ENCODE results near the gene MC1R. TPM values are rescaled to one million over a fixed set of nuclear protein-coding genes. Genes with fewer than 3 reads are reported as not detected.
A peak's percentile ranks its signal among the peaks of the same experiment; 100 is the strongest.
"Not testable (repeated sequence)": the region's sequence is repeated elsewhere in the genome, so short reads cannot be mapped to it uniquely, and the experiment has no call there.

Gene MC1R
- total and polyA plus RNA-seq, 5 experiments from 2014 or later: 0.63 to 10.3 (median 10.2) TPM; not detected in 2

- peaks cover 0 to 27% (median 4%) of the 10 kb centered on the region in 3 donors for H3K36me3 Mint-ChIP-seq
- DNase-seq (no peak), ATAC-seq (no peak)
- peak overlapping the region in 2 of 10 donors; percentile 7 to 34 for H3K27ac Mint-ChIP-seq
- POLR2A ChIA-PET: no interaction called here
- H3K4me3 Mint-ChIP-seq: no peak overlapping the region
- H3K27me3 Mint-ChIP-seq: no peaks in the 10 kb centered on the region
- no peaks in the 10 kb centered on the region for H3K9me3 Mint-ChIP-seq
- peaks cover 8 to 25% (median 8%) of the 10 kb centered on the region in 4 donors for H3K4me1 Mint-ChIP-seq
Measured at GRCh38 chr16:89911375-89911774, 7.3 kb upstream of the MC1R start.

DNA sequence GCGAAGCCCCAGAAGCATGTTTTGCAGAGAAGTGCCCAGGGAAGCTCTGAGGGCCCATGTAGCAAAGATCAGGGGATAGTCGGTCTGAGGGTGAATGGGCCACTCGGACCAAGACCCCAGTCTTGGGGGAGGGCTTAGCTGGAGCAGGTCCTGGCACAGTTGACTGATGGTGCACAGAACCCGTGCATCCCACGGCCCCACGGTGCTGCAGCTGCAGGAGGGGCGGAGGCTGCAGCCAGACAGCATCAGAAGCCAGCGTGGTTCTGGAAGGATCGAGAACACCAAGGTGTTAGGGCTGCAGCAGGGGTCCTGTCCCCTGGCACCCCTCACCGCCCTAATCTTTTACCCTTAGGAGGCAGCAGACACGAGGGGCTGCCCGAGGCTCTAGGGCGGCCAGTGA lies 6.5 kb upstream of the MC1R start:
- POLR2A ChIA-PET: no interaction called here
- Mint-ChIP-seq H3K9me3 (no peaks in the 10 kb centered on the region), H3K4me1 (peaks cover 8 to 30% (median 9%) of the 10 kb centered on the region in 4 donors), H3K4me3 (peak overlapping the region in 1 of 10 donors; percentile 26), H3K27ac (no peak overlapping the region), H3K36me3 (peaks cover 0 to 23% (median 0%) of the 10 kb centered on the region in 3 donors), H3K27me3 (no peaks in the 10 kb centered on the region)
- DNase-seq (no peak), ATAC-seq (no peak)

DNA sequence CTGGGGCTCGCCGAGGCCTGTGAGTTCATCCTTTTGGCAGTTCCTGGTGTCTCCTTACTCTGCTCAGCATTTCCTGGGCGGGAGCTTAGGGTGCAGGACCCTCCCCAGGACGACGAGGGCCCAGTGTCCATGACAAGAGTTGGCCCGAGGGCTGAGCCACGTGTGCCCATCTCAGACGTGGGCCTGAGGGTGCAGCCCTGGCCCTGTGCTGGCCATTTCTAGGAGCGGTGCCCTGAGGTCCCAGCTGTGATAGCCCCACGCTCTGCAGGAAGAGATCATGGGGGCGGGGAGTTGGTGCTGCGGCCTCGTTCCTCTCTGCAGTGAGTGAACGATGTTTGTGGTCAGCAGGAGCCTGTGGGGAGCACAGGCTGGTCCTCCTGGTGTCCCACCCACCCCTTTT lies 6.0 kb upstream of the MC1R start:
- peak overlapping the region in 1 of 10 donors; percentile 18 for H3K4me3 Mint-ChIP-seq
- POLR2A ChIA-PET: no interaction called here
- H3K9me3 Mint-ChIP-seq: no peaks in the 10 kb centered on the region
- peak overlapping the region in 1 of 10 donors; percentile 49 for H3K27ac Mint-ChIP-seq
- no peak for DNase-seq
- peaks cover 0 to 23% (median 0%) of the 10 kb centered on the region in 3 donors for H3K36me3 Mint-ChIP-seq
- H3K27me3 Mint-ChIP-seq: no peaks in the 10 kb centered on the region
- ATAC-seq: no peak
- H3K4me1 Mint-ChIP-seq: peaks cover 8 to 34% (median 11%) of the 10 kb centered on the region in 4 donors

- no peak overlapping the region for H3K4me3 Mint-ChIP-seq
- peak overlapping the region in 4 of 10 donors; percentile 4 to 25 (median 16) for H3K27ac Mint-ChIP-seq
- peaks cover 0 to 2% (median 0%) of the 10 kb centered on the region in 5 donors for H3K27me3 Mint-ChIP-seq
- POLR2A ChIA-PET: interaction anchor here (0.6 kb wide), 1 partner anchor 800 kb away, joined by 3 read pairs; no protein-coding TSS in a partner anchor
- H3K9me3 Mint-ChIP-seq: no peaks in the 10 kb centered on the region
- peaks cover 0 to 20% (median 0%) of the 10 kb centered on the region in 3 donors for H3K36me3 Mint-ChIP-seq
- peaks cover 12 to 41% (median 21%) of the 10 kb centered on the region in 4 donors for H3K4me1 Mint-ChIP-seq
- ATAC-seq (no peak), DNase-seq (no peak)
Measured at GRCh38 chr16:89913408-89914387, 5.0 kb upstream of the MC1R start.

DNA sequence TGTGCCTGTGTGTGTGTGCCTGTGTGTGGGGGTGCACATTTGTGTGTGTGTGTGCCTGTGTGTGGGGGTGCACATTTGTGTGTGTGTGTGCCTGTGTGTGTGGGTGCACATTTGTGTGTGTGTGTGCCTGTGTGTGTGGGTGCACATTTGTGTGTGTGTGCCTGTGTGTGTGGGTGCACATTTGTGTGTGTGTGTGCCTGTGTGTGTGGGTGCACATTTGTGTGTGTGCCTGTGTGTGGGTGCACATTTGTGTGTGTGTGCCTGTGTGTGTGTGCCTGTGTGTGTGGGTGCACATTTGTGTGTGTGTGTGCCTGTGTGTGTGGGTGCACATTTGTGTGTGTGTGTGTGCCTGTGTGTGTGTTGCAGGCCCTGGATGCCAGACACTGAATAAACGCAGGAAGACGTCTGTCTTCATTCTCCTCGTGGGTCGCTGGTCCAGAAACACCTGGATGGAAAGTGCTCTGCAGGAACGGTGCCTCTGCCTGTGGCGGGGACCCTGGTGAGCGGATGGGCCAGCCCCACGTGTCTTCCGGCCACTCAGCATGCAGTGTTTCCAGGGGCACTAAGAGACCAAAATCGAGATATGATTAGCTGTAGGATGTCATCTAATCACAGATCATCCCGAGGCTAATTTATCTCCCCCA lies 3.9 kb upstream of the MC1R start:
- not testable (repeated sequence) for ATAC-seq, H3K9me3 Mint-ChIP-seq, H3K27me3 Mint-ChIP-seq, DNase-seq, H3K4me3 Mint-ChIP-seq
- Mint-ChIP-seq H3K4me1 (peaks cover 14 to 48% (median 27%) of the 10 kb centered on the region in 4 donors), H3K27ac (peak overlapping the region in 1 of 10 donors; percentile 59), H3K36me3 (peaks cover 0 to 13% (median 0%) of the 10 kb centered on the region in 3 donors)
- POLR2A ChIA-PET: interaction anchor here (1.1 kb wide), 1 partner anchor 8 kb away, joined by 3 read pairs; no protein-coding TSS in a partner anchor

DNA sequence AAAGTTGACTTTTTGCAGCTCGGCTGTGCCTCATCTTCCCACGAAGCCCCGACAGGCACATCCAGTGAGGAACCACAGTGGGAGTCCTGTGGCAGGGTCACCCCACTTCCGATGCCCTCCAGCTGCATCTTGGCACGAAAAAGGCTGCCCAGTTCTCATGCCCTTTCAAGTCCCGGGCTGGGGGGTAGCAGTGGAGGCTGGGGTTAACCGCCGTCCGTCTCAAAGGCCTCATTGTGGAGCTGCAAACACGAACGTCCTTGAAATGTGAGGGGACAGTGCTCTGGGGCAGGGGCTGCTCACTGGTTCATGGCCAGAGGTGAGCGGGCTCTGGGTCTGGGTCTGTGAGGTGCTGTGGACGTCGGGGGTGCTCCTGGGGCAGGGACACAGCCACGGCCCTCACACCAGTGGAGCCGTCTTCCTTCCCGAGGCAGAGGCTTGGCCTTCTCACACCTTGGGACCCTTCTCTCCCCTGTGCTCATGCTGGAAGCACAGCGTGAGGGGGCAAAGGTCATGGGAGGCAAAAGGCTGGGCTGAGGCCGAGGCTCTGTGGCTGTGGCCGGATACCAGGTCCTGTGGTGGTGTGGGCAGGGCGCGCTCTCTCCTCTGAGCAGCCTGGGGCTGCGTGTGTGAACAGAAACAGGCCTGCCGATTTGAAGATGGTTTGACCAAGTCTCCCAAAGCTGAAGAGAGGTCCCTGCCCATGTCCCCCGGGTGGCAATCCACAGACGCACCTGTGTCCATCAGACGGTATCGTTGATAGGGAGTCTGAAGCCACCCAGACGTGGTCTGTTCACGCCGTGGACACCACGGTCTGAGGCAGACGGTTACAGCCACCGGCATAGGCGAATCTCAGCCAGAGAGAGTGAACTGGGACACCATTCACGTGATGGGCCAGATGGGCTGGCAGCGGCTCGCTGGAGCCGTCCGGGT lies 3.1 kb upstream of the MC1R start:
- Mint-ChIP-seq H3K9me3 (no peaks in the 10 kb centered on the region), H3K27me3 (peaks cover 3 to 10% (median 7%) of the 10 kb centered on the region in 5 donors), H3K4me3 (peak overlapping the region in 2 of 10 donors; percentile 30 to 45), H3K27ac (no peak overlapping the region), H3K4me1 (peaks cover 19 to 48% (median 30%) of the 10 kb centered on the region in 4 donors), H3K36me3 (peaks cover 0 to 9% (median 0%) of the 10 kb centered on the region in 3 donors)
- POLR2A ChIA-PET: interaction anchor here (0.6 to 1.1 kb wide), 3 partner anchors 9 to 376 kb away, joined by 3 to 6 read pairs (median 4); no protein-coding TSS in a partner anchor
- ATAC-seq (no peak), DNase-seq (no peak)

- H3K27ac Mint-ChIP-seq: peak overlapping the region in 4 of 10 donors; percentile 8 to 86 (median 40)
- H3K27me3 Mint-ChIP-seq: peaks cover 4 to 28% (median 10%) of the 10 kb centered on the region in 5 donors
- POLR2A ChIA-PET: interaction anchor here (0.6 to 1.6 kb wide), 6 partner anchors 9 to 195 kb away, joined by 3 to 5 read pairs (median 3); no protein-coding TSS in a partner anchor
- no peaks in the 10 kb centered on the region for H3K9me3 Mint-ChIP-seq
- DNase-seq (peak; percentile 49 to 88 (median 70)), ATAC-seq (peak; percentile 75 to 80)
- H3K4me3 Mint-ChIP-seq: peak overlapping the region; percentile 63 to 88 (median 75)
- H3K4me1 Mint-ChIP-seq: peaks cover 24 to 65% (median 46%) of the 10 kb centered on the region in 4 donors
- no peaks in the 10 kb centered on the region for H3K36me3 Mint-ChIP-seq
Measured at GRCh38 chr16:89917773-89918452, 749 bp upstream of the MC1R start.

GRCh38 chr16:89919535-89920406 lies 1.1 kb downstream of the MC1R start:
- H3K4me1 Mint-ChIP-seq: peaks cover 18 to 58% (median 44%) of the 10 kb centered on the region in 4 donors
- peaks cover 4 to 34% (median 17%) of the 10 kb centered on the region in 5 donors for H3K27me3 Mint-ChIP-seq
- no peaks in the 10 kb centered on the region for H3K36me3 Mint-ChIP-seq
- no peaks in the 10 kb centered on the region for H3K9me3 Mint-ChIP-seq
- POLR2A ChIA-PET: no interaction called here
- peak overlapping the region in 5 of 10 donors; percentile 2 to 68 (median 46) for H3K27ac Mint-ChIP-seq
- DNase-seq (no peak), ATAC-seq (no peak)
- H3K4me3 Mint-ChIP-seq: peak overlapping the region in 9 of 10 donors; percentile 24 to 84 (median 55)

DNA sequence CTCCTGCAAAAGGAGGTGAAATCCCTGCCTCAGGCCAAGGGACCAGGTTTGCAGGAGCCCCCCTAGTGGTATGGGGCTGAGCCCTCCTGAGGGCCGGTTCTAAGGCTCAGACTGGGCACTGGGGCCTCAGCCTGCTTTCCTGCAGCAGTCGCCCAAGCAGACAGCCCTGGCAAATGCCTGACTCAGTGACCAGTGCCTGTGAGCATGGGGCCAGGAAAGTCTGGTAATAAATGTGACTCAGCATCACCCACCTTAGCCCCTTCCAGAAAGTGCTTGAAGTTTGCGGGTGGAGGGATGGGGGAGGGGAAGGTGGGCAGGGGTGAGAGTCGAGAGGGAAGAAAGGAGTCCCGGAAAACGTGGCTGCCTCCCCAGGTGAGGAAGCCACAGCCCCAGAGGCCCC lies 2.1 kb downstream of the MC1R start:
- POLR2A ChIA-PET: no interaction called here
- H3K4me3 Mint-ChIP-seq: peak overlapping the region in 3 of 10 donors; percentile 18 to 29 (median 24)
- H3K9me3 Mint-ChIP-seq: no peaks in the 10 kb centered on the region
- H3K27ac Mint-ChIP-seq: no peak overlapping the region
- H3K4me1 Mint-ChIP-seq: peaks cover 18 to 56% (median 47%) of the 10 kb centered on the region in 4 donors
- ATAC-seq (no peak), DNase-seq (no peak)
- H3K36me3 Mint-ChIP-seq: no peaks in the 10 kb centered on the region
- H3K27me3 Mint-ChIP-seq: peaks cover 4 to 40% (median 19%) of the 10 kb centered on the region in 5 donors

- H3K9me3 Mint-ChIP-seq: no peaks in the 10 kb centered on the region
- H3K27me3 Mint-ChIP-seq: peaks cover 4 to 40% (median 19%) of the 10 kb centered on the region in 5 donors
- ATAC-seq: no peak
- no peak overlapping the region for H3K27ac Mint-ChIP-seq
- H3K4me1 Mint-ChIP-seq: peaks cover 18 to 55% (median 46%) of the 10 kb centered on the region in 4 donors
- no peaks in the 10 kb centered on the region for H3K36me3 Mint-ChIP-seq
- POLR2A ChIA-PET: no interaction called here
- DNase-seq: no peak
- peak overlapping the region in 3 of 10 donors; percentile 29 to 49 (median 38) for H3K4me3 Mint-ChIP-seq
Measured at GRCh38 chr16:89921131-89921701, 2.6 kb downstream of the MC1R start.
